ENCODE data around the gene SLC10A3.

Gene SLC10A3

GRCh38 chrX:154515966-154516655, 25.7 kb upstream of the SLC10A3 start, which contains the start of gene FAM3A (continued):
- TF ChIP-seq ZFHX2 (tag by site-specific recombination; conservative IDR thresholded peaks at IDR 0.05) (peak; percentile 67), PRDM2 (tag by site-specific recombination; IDR thresholded peaks at IDR 0.05; ENCODE audit: borderline replicate concordance) (no peak), ZNF677 (tag by site-specific recombination; IDR thresholded peaks at IDR 0.05) (no peak), ZBTB7A (tag by site-specific recombination; IDR thresholded peaks at IDR 0.05; ENCODE audit: low read depth) (no peak), EGR2 (tag by site-specific recombination; IDR thresholded peaks at IDR 0.05; ENCODE audit: low read depth) (peak; percentile 47; the same call in 1 of the 2 replicates), KLF7 (tag by site-specific recombination; IDR thresholded peaks at IDR 0.05; ENCODE audit: borderline replicate concordance) (no peak), ZNF449 (tag by site-specific recombination; IDR thresholded peaks at IDR 0.05) (no peak), PBX3 (CRISPR knock-in tag; IDR thresholded peaks at IDR 0.05) (peak; percentile 68; the same call in 1 of the 2 replicates), ZNF529 (tag by site-specific recombination; IDR thresholded peaks at IDR 0.05; ENCODE audit: insufficient replicate concordance) (no peak), HOXA7 (CRISPR knock-in tag; IDR thresholded peaks at IDR 0.05; ENCODE audit: borderline replicate concordance) (no peak), ZNF664 (tag by site-specific recombination; IDR thresholded peaks at IDR 0.05) (no peak), ZSCAN30 (tag by site-specific recombination; IDR thresholded peaks at IDR 0.05) (peak; percentile 74), ZNF148 (tag by site-specific recombination; IDR thresholded peaks at IDR 0.05; ENCODE audit: borderline replicate concordance) (no peak), KLF1 (tag by site-specific recombination; IDR thresholded peaks at IDR 0.05) (no peak), REPIN1 (tag by site-specific recombination; IDR thresholded peaks at IDR 0.05; ENCODE audit: low read depth) (no peak), GLIS1 (tag by site-specific recombination; IDR thresholded peaks at IDR 0.05) (no peak), ZNF629 (tag by site-specific recombination; IDR thresholded peaks at IDR 0.05) (no peak), ELK4 (IDR thresholded peaks at IDR 0.05; ENCODE audit: borderline replicate concordance, low read depth, low read length) (peak; percentile 45; the same call in 1 of the 2 replicates), ZNF146 (tag by site-specific recombination; IDR thresholded peaks at IDR 0.05) (no peak), ZNF843 (tag by site-specific recombination; IDR thresholded peaks at IDR 0.05) (no peak), ZNF184 (tag by site-specific recombination; IDR thresholded peaks at IDR 0.05) (no peak), PATZ1 (tag by site-specific recombination; IDR thresholded peaks at IDR 0.05) (peak; percentile 47), ZNF513 (tag by site-specific recombination; IDR thresholded peaks at IDR 0.05) (no peak)

All from HEK293 (cell line).